Measurements from ENCODE around the gene URB2.

Gene URB2

GRCh38 chr1:229655781-229656180, 29.7 kb downstream of the URB2 start:
- Histone ChIP-seq H3K4me3 (ENCODE audit: low read depth, low read length) (no peak overlapping the region), H3K4me1 (ENCODE audit: control insufficient read depth, insufficient read depth, low read length) (no peaks in the 10 kb centered on the region), H3K27ac (ENCODE audit: extremely low read depth, low read depth, low read length) (no peak overlapping the region), H3K36me3 (ENCODE audit: control insufficient read depth in 2 of 2, insufficient read depth in 1 of 2, low read length in 2 of 2) (peaks cover 51 to 80% of the 10 kb centered on the region in 2 experiments), H3K9me3 (ENCODE audit: control insufficient read depth, insufficient read depth, low read depth, low read length) (no peaks in the 10 kb centered on the region)
- ChIA-PET CTCF (interaction anchor here (0.6 to 0.7 kb wide), 3 partner anchors 10 to 70 kb away, joined by 3 read pairs; no protein-coding TSS in a partner anchor), POLR2A (no interaction called here)
- no peak for TF ChIP-seq ZFP3 (tag by site-specific recombination; IDR thresholded peaks at IDR 0.05; ENCODE audit: low read depth)

DNA sequence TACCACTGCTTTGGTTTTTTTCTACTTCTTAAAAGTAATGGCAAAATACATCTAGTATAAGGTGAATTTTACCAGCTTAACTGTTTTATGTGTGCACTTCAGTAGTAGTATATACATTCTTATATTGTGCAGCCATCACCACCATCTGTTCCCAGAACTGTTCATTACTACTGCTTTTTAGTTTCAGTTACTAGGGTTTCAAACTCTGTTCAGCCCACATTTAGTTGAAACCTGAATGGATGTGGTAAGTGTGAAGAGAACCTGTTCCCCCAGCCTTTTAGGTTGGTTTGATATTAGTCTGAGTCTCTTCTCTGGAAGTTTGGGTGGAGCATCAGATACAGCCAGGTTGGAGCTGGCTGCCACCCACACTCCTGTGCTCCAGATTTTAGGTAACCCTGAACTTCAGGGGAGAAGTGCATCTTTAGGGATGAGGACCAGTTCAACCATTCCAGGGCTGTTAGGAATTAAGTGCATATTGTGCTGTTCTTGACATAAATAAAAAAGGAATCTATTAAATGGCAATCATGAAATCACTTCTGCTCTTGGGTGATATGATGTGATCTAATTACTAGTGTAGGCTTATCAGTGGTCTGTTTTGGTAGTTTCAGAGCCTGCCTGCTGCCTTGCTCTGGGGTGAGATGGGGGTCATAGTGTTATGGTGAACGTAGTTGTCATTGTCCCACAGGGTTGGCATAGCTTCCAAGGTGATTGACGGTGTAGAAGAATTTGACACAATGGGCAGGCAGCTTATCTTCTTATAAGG, 32.1 kb downstream of the URB2 start:
- ChIA-PET CTCF (interaction anchor here (0.6 to 1.1 kb wide), 4 partner anchors 11 to 1405 kb away, joined by 3 to 5 read pairs (median 4); no protein-coding TSS in a partner anchor), POLR2A (no interaction called here)
- no peak for TF ChIP-seq ZNF266 (tag by site-specific recombination; IDR thresholded peaks at IDR 0.05; ENCODE audit: low read depth)
- TF ChIP-seq KLF1 (tag by site-specific recombination; IDR thresholded peaks at IDR 0.05), result no peak
- TF ChIP-seq ZNF146 (tag by site-specific recombination; IDR thresholded peaks at IDR 0.05), result no peak
- TF ChIP-seq ZNF670 (tag by site-specific recombination; IDR thresholded peaks at IDR 0.05; ENCODE audit: low read depth), result no peak
- no peak for TF ChIP-seq SCRT1 (tag by site-specific recombination; IDR thresholded peaks at IDR 0.05; ENCODE audit: borderline replicate concordance)
- no peak for TF ChIP-seq ELK4 (IDR thresholded peaks at IDR 0.05; ENCODE audit: borderline replicate concordance, low read depth, low read length)
- no peak for TF ChIP-seq ZNF664 (tag by site-specific recombination; IDR thresholded peaks at IDR 0.05)
- no peak for TF ChIP-seq ZNF148 (tag by site-specific recombination; IDR thresholded peaks at IDR 0.05; ENCODE audit: borderline replicate concordance)
- TF ChIP-seq TCF7L2 (IDR thresholded peaks at IDR 0.05; ENCODE audit: borderline replicate concordance, low read depth, low read length), result no peak
- TF ChIP-seq KLF16 (tag by site-specific recombination; IDR thresholded peaks at IDR 0.05), result no peak
- no peak for TF ChIP-seq EGR2 (tag by site-specific recombination; IDR thresholded peaks at IDR 0.05; ENCODE audit: low read depth)
- TF ChIP-seq GLIS1 (tag by site-specific recombination; IDR thresholded peaks at IDR 0.05), result no peak
- Histone ChIP-seq H3K4me1 (ENCODE audit: control insufficient read depth, insufficient read depth, low read length) (no peaks in the 10 kb centered on the region), H3K36me3 (ENCODE audit: control insufficient read depth in 2 of 2, insufficient read depth in 1 of 2, low read length in 2 of 2) (peaks cover 34 to 74% of the 10 kb centered on the region in 2 experiments), H3K9me3 (ENCODE audit: control insufficient read depth, insufficient read depth, low read depth, low read length) (no peaks in the 10 kb centered on the region), H3K27ac (ENCODE audit: extremely low read depth, low read depth, low read length) (no peak overlapping the region), H3K4me3 (ENCODE audit: low read depth, low read length) (no peak overlapping the region)

- CTCF ChIA-PET, result interaction anchor here (0.5 to 2.6 kb wide), 35 partner anchors 10 to 1011 kb away, joined by 3 to 15 read pairs (median 4); no protein-coding TSS in a partner anchor
- POLR2A ChIA-PET, result interaction anchor here (0.9 to 1.0 kb wide), 2 partner anchors 233 to 649 kb away, joined by 3 read pairs; no protein-coding TSS in a partner anchor
- Histone ChIP-seq H3K4me1 (ENCODE audit: control insufficient read depth, insufficient read depth, low read length) (0 out of 2 replicates have a peak, but pooled peaks cover 4% of the 10 kb centered on the region), H3K36me3 (ENCODE audit: control insufficient read depth in 2 of 2, insufficient read depth in 1 of 2, low read length in 2 of 2) (peaks cover 10 to 51% of the 10 kb centered on the region in 2 experiments), H3K27ac (ENCODE audit: extremely low read depth, low read depth, low read length) (no peak overlapping the region), H3K4me3 (ENCODE audit: low read depth, low read length) (no peak overlapping the region), H3K9me3 (ENCODE audit: control insufficient read depth, insufficient read depth, low read depth, low read length) (no peaks in the 10 kb centered on the region)
- no peak for TF ChIP-seq ZNF501 (tag by site-specific recombination; IDR thresholded peaks at IDR 0.05)
- TF ChIP-seq SP7 (tag by site-specific recombination; IDR thresholded peaks at IDR 0.05), result 0 out of 2 replicates have a peak, but pooled peaks have one; percentile 16
- no peak for TF ChIP-seq ZFHX2 (tag by site-specific recombination; conservative IDR thresholded peaks at IDR 0.05)
- TF ChIP-seq, protein P1, sequence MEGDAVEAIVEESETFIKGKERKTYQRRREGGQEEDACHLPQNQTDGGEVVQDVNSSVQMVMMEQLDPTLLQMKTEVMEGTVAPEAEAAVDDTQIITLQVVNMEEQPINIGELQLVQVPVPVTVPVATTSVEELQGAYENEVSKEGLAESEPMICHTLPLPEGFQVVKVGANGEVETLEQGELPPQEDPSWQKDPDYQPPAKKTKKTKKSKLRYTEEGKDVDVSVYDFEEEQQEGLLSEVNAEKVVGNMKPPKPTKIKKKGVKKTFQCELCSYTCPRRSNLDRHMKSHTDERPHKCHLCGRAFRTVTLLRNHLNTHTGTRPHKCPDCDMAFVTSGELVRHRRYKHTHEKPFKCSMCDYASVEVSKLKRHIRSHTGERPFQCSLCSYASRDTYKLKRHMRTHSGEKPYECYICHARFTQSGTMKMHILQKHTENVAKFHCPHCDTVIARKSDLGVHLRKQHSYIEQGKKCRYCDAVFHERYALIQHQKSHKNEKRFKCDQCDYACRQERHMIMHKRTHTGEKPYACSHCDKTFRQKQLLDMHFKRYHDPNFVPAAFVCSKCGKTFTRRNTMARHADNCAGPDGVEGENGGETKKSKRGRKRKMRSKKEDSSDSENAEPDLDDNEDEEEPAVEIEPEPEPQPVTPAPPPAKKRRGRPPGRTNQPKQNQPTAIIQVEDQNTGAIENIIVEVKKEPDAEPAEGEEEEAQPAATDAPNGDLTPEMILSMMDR (tag by site-specific recombination; IDR thresholded peaks at IDR 0.05), result peak; percentile 85
- TF ChIP-seq ZSCAN30 (tag by site-specific recombination; IDR thresholded peaks at IDR 0.05), result no peak
- TF ChIP-seq ZNF514 (tag by site-specific recombination; IDR thresholded peaks at IDR 0.05), result no peak
- TF ChIP-seq ZXDB (tag by site-specific recombination; IDR thresholded peaks at IDR 0.05), result no peak
- TF ChIP-seq HOXA7 (CRISPR knock-in tag; IDR thresholded peaks at IDR 0.05; ENCODE audit: borderline replicate concordance), result no peak
- TF ChIP-seq ZNF654 (tag by site-specific recombination; IDR thresholded peaks at IDR 0.05; ENCODE audit: low read depth), result no peak; the same call in none of the 2 replicates
- no peak for TF ChIP-seq GLI2 (tag by site-specific recombination; IDR thresholded peaks at IDR 0.05; ENCODE audit: borderline replicate concordance, low read depth)
- TF ChIP-seq IKZF3 (tag by site-specific recombination; IDR thresholded peaks at IDR 0.05), result 0 out of 2 replicates have a peak, but pooled peaks have one; percentile 49
These were observed 35.2 kb downstream of the URB2 start for GRCh38 chr1:229661022-229661877.
